Lower leg skin (tissue), 3 donors: ENCODE measurements around the gene MS4A4E.

Experiments used
- CTCF ChIP-seq, 3 donors: fragments of 450-650 bp; IDR thresholded peaks; one replicate each; pipeline ENCODE4 v1.5.1; 2016; ENCODE audit warnings: antibody characterized with exemption in 3 of 3, mild to moderate bottlenecking in 3 of 3, moderate library complexity in 2 of 3
- POLR2A ChIP-seq, 2 donors: fragments of 450-650 bp; IDR thresholded peaks; one replicate each; pipeline ENCODE4 v1.6.1; 2016 to 2017; ENCODE audit warnings: antibody characterized with exemption in 2 of 2, mild to moderate bottlenecking in 1 of 2, moderate library complexity in 1 of 2

DNA sequence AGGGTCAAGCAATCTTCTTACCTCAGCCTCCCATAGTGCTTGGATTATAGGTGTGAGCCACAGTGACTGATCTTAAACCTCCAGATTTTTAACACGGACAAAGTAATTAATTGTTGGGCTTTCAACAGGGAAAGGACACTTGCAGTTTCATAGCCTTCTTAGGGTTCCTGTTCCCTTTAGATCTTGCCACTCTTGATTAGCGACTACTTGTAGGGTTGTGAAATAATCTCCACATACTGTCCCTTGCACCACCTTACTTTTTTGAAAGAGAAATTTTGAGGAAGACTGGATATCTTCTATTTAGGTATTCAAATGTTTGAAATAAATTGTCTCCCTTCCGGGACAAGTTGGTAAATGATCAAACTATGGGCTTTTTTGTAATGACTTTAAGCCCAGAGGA, 7.6 kb downstream of the MS4A4E start:
- TF ChIP-seq CTCF (IDR thresholded peaks at IDR 0.05), result no peak
- TF ChIP-seq POLR2A (IDR thresholded peaks at IDR 0.05), result no peak
